Ecto neural progenitor cell (in vitro differentiated cells): ENCODE results near the gene RNF128.

ENCODE experiments used
- DNase-seq: peaks from one replicate; pipeline ENCODE4 v3.0.0-alpha.2; 2018; ENCODE audit warnings: low spot score

Gene RNF128, protein sequence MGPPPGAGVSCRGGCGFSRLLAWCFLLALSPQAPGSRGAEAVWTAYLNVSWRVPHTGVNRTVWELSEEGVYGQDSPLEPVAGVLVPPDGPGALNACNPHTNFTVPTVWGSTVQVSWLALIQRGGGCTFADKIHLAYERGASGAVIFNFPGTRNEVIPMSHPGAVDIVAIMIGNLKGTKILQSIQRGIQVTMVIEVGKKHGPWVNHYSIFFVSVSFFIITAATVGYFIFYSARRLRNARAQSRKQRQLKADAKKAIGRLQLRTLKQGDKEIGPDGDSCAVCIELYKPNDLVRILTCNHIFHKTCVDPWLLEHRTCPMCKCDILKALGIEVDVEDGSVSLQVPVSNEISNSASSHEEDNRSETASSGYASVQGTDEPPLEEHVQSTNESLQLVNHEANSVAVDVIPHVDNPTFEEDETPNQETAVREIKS

DNA sequence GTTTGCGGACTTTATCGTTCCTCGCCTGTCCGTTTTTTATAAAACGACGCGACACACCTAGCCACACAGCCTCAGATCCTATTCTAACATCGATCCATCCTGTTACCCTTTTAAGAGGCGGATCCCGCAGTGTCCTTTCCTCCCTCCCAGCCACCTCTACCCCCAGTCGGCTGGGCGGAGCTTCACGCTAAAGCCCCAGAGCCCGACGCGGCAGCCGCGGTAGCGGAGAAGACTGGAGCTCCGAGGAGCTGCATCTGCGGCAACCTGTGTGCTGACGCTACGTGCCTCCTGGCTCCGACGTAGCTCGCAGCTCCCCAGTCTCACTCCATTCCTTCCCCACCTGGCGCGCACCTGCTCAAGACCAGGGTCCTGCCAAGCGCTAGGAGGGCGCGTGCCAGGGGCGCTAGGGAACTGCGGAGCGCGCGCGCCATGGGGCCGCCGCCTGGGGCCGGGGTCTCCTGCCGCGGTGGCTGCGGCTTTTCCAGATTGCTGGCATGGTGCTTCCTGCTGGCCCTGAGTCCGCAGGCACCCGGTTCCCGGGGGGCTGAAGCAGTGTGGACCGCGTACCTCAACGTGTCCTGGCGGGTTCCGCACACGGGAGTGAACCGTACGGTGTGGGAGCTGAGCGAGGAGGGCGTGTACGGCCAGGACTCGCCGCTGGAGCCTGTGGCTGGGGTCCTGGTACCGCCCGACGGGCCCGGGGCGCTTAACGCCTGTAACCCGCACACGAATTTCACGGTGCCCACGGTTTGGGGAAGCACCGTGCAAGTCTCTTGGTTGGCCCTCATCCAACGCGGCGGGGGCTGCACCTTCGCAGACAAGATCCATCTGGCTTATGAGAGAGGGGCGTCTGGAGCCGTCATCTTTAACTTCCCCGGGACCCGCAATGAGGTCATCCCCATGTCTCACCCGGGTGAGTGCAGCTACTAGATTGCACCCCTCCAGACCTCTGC, at the start of gene RNF128:
Gene RNF128 (plus strand): TSS at position 217 of the 953 bp plus-strand sequence. CDS start 213 bp downstream, at position 430.
- DNase-seq: peak; percentile 61

DNA sequence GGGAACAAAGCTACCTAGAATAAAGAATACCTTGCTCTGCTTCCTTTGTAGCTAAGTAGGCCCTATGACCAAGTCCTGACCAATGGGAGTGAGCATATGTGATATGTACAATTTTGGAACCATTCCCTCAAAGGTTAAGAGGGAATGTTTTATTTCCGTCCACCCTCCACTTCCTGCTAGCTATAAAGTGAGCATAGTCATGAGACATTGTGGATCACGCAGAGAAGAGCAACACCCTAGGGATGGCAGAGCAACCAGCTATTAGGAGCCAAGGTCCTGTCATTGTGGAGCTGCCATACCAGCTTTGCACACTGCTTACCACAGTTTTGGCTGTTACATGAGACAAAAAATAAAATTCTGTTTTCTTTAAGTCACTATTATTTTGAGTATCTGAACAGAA, 45.8 kb upstream of the RNF128 start:
- no peak for DNase-seq

DNA sequence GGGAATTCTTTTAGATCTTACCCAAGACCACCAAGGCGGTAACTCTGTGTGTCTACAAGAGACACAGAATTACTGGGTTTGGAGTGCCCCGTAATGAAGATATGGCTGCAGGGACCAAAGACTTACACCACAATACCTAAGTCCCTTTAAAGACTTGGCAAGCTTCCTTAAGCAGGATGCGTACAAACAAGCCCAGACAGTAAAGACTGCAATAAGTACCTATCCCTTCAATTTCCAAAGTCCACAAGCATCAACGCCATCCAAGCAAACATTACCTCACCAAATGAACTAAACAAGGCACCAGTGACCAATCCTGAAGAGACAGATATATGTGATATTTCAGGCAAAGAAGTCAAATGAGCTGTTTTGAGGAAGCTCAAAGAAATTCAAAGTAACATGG, 42.3 kb upstream of the RNF128 start:
- DNase-seq: no peak

DNA sequence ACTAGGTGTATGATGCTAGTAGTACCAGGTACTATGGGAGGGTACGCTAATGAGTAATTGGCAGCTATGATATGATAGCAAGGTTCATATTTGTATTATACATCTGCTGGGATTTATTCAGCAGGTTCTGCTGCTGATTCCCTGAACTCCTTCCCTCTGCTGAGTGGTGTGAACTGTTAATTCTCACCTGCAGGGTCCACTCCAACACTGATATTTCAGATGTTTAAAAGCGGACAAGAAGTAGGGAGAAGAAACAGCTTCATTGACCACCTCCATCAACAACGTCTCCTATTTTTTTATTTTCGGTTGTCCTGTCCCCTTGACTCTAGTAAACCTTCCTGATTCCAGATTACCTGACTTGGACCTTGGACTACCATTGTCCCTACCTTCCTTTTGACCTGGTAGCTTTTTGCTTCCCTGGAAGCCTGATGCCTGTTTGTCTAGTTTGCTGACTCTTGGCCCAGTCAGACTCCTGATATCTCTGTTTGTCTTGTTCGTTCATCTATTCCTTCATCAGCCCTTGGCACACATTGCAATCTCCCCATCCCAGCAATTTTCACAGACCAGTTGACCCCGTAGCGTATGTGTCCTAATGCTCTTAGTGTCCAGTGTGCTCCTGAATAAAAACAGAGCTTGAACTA, 34.0 kb upstream of the RNF128 start:
- DNase-seq: no peak

DNA sequence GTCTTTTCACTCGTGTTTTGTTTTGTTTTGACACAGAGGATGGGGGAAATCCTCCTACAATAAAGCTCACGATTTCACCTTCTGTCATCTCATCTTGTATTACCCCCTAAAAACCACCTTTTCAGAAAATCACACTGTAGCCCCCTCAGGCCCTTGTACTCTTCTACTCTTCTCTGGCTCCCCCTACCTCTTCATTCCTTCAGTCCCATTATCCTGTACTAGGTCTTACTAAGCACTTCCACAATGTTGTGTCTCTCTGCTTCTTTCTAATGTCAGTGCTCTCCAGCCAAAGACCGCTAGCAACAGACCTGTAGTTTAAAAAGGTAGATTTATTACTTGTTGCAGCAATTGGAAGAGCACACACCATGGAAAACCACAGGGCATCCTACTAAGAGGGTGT, 30.0 kb upstream of the RNF128 start:
- DNase-seq: no peak

DNA sequence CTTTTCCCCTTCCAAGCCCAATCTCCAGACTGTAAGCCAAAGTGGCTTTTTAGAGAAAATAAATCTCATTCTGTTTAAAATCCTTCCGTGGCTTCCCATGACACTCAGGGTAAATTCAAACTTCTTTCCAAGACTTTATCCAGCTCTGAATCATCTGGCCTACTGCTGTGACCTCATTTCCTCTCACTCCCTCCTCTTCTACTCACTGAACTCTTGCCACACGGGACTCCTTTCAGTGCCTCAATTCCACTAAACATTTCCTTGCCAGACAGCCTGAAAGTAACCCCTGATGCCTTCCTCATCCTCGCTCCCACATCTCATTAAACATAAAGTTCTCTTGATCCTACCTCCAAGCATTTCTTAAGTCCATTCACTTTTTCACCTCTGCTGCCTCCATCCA, 27.8 kb upstream of the RNF128 start:
- no peak for DNase-seq

DNA sequence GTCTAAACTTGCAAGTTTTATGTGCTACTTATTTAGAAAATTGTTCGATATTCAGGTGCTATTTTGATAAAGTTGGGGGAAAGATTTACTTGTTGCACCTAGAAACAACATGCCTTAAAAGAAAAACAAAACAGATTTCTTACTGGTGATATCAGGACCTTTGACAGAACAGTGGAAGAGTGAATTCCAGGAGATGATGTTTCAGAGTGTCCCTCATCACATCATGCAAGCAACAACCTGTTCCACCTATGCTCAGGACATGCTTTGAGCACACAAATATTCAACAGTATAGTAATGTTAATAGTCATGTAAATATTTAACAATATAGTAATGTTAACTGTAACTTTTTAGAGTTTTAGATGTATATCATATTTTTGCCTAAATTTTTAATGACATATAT, 23.9 kb upstream of the RNF128 start:
- no peak for DNase-seq

DNA sequence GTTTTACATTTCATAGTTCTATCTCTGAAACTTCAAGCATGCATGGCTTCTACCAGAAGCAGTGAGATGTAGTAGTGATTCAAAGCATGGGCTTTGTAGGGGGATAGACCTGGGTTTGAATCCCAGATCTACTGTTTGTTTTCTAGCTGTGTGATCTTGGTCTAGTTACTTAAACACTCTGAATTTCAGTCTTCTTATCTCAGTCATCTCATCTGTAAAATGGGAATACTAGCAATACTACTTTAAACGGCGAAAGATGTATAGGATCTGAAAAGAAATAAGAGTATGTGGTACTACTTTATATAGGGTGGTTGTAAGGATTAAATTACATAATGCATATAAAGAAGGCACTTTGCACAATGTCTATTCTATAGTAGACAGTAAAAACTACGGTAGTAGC, 20.0 kb upstream of the RNF128 start:
- DNase-seq: no peak

DNA sequence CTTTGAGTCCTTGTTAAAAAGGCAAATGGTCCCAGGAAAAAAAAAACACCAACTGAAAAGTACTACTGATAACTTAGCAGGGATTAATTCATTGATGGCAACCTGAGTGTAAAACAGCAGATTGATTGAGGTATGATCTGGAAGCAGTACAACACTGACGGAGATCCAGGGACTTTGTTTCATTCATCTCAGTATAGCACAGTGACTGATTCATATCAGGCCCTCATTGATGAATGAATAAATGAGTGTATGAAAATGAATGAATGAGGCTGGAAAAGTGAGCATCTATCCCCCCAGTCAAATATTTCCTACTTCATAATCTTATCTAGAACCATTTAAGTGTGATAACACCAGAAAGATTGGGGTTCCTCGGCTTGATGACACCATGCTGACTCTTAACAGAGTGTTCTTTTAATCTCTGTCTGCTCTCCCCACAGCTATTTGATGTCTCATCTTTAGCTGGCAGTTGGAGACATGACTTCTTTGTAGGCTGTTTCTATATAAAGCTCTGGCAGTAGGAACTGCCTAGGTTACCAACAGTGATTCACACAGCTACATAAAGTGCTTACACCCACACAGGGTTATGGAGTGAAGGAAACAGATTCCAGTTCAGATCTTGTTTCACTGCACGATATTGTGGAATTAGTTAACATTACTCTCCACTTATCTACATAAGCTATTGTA, 18.6 kb upstream of the RNF128 start:
- DNase-seq: no peak

DNA sequence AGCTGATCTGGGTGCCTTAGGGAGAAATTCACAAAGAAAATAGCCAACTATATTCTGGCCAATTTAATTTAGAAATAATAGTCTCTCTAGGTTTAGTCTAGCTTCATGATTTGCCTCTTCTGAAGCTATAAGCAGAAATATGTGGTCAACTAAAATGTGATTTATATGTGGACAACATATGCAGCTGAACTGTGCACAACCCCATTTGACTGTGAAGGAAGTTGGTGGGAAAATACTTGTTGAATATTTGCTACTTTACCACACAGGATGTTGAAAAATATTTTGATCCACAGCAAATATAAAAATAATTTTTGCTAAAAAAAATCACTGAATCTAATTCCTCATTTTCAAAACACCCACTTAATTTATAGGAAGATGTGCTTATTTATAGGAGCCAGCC, 15.7 kb upstream of the RNF128 start:
- no peak for DNase-seq

DNA sequence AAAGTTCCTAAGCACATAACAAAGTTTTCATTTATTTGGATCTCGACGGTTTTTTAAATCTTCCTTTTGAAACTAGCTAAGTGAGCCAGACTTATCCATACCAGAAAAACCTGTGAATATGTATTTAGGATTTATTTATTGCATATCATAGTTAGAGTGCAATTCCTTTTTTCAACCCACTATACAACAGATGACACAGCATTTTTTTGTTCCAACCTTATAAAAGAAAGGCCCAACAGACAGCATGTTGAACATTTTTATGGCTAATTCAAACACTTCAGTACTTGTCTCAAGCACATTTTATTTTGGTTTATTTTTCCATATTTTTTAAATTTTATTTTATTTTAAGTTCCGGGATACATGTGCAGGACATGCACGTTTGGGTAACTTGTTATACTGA, 15.1 kb upstream of the RNF128 start:
- DNase-seq: no peak

DNA sequence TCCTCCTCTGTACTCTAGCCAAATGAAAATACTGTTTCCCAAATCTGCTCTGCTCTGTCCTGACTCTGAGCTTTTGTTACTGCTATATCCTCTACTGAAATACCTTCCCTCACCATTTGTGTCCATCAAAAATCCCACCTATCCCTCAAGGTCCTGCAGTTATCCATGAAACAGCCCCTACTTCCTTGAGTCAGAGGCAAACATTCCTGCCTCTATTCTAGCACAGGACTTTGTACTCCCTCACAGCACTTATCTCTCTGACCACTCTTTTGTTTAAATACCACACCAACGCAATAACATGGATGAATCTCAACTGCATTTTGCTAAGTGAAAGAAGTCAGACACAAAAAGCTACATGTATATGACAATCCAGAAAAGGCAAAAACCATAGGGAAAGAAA, 10.5 kb upstream of the RNF128 start:
- no peak for DNase-seq

DNA sequence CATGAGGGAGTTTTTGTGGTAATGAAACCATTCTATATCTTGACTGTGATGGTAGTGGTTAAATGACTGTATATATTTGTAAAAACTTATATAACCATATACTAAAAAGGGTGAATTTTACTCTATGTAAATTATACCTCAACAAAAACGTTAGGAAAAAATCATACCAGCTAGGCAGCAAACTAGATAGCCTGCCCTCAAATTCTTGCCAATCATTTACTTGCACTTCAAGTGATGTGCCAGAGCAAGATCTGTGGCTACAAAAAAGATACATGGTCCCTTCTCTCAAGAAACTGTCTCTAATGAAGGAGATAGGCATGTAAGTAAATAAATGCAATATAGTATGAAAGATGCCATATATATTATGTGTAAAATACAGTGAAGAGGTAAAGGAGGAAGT, 10.0 kb upstream of the RNF128 start:
- DNase-seq: no peak

DNA sequence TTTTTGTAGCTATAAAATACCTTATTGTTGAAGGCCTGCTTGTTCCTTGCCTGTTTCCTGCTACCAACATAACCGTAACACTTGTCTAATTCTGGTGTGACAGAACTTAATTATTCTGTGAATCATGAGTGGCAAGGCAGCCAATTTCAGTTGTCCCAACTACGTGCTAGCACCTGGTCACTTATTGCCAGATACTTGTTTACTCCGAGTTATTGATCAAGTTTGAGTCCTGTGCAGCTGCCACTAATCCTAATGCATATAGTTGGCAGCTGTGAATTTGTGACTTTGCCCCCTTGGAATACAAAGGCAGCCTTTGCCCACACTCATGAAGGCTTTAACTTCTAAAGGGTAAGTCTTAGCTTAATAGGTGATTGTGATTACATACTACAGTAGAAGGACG, 7.8 kb upstream of the RNF128 start:
- DNase-seq: no peak

DNA sequence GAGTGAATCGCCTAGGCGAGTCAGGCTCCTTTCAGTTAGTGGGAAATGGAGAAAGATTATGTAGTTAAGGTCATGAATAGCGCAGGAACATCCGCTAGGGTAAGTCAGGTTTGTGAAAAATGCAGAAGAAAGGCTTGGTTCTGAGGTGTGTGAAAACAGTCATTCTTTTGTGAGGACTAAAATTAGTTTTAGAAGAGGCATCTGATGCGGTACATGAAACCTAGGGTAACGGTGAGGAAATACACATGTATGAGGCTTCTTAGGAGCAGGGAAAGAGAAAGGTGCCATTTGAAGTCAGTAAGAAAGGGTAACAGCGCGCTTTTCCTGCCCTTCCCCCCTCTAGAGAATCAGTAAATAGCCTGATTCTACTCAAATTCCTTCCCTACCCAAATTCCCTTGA, 570 bp upstream of the RNF128 start:
- no peak for DNase-seq

DNA sequence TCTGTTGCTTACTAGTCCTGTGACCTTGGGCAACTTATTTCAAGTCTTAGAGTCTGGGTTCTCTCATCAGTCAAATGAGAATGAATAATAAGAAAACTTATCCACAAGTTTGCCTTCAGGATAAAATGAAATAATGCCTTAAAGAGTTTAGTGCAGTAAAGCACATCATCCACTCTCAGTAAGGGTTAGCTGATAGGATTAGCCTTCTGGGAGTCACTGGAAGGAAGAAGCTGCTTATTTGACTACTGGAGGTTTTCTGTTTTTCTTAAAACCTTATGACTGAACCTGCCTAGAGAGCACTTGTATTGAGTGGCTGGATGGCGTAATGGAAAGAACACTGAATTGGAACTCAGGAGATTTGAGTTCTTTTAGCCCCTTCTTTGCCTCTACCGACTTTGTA, 1.8 kb downstream of the RNF128 start:
- DNase-seq: no peak

DNA sequence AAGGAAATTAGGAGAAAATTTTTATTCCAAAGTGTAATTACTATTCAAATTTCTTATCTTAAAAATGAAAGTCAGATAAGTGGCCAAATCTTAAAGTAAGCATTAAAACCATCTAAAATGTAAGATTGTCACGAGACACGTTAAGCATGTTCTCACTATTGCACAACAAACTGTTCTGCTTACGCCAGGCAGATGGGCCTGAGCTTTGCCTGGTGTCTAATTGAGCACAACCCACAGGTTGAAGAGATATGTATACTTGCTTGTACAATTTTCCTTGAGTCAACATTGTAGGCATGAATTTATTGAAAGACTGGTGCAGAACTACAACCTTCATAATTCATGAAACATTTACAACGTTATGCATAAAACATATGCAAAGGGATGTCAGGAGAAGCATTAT, 3.9 kb downstream of the RNF128 start:
- no peak for DNase-seq

DNA sequence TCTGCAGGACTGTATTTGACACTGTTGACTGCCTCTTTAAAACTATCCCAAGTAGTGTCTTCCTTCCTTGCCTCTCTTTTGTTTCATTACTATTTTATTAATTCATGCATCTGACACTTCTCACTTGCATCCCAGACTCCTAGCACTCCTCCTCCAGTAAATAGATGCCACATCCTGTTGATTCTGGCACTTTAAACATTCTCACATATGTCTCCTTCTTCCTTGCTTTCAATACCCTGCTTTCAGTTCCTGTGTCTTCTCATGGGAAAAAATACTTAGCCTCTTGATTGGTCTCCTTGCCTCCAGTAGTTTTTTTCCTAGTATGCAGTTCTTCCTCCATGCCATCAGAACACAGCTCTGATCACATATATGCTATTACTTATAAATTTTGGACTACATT, 5.1 kb downstream of the RNF128 start:
- no peak for DNase-seq

DNA sequence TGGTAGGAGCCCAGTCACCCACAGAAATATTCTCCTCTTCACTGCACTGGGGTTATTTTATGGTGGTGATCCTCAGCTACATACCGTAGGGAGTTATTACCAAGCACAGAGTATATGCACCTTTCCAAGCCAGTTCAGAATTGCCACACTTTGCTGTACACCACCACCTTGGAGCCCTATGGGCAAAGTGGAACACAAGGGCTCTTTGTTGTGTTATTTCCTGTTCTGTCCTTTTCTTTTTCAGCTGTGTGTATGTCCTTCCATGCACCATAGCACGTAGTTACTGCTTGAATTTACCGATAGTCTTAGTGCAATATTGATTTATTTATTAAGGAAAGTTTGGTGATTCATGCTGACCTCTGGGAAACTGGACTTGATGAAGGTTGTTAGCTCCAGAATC, 8.3 kb downstream of the RNF128 start:
- no peak for DNase-seq

DNA sequence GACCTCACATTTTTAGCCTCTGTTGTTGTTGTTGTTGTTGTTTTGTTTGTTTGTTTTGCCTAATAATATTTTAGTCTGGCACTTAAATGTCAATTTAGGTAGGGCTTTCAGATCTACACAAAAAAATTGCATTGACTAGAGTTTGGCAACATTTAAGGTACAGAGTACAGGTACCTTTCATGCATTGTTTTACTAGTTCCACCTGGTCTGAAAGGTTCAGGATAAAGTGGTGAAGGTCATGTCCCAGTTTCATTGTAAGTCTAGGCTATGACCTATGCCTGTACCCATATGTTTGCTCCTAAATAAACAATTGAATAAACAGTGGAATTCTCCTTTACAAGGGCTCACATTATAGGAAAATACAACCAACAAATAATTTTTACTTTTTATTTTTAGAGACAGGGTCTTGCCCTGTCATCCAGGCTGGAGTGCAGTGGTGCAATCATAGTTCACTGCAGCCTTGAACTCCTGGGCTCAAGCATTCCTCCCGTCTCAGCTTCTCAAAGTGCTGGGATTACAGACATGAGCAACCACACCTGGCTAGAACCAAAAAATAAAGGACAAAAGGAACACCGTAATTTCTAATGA, 13.8 kb downstream of the RNF128 start:
- no peak for DNase-seq

DNA sequence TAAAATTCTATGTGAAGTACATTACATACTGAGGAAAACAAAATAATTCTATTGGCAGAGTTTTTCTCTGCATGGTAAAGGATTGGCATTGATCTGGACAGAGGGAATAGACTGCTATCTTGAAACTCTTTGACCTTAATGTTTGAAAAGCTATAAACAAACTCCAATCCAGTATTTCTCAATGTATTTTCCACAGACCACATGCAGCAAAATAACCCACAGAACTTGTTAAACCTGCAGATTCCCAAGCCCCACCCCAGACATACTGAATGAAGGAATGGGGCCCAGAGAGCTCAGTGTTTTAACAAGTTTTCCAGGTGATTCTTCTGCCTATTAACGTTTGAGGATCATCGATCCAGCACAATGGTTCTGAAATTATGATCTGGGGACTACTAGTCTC, 15.7 kb downstream of the RNF128 start:
- DNase-seq: no peak

DNA sequence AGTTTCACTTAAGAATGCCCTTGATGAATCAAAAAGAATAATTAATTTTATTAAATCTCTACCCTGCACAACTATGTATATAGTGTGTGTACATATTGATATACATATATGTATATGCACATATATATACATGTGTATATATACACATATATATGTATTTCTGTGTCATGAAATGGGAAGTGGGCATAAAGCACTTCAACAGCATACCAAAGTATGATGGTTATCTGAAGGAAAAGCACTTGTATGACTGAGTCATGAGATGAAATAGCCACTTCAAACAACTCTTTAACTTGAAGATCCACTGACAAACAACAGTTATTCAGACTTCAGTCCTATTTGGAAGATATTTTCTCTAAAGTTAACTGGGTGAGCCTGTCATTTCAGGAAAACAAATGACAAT, 16.3 kb downstream of the RNF128 start:
- no peak for DNase-seq
